ENCODE data around the gene PPM1D.
"Not testable (repeated sequence)": the region's sequence is repeated elsewhere in the genome, so short reads cannot be mapped to it uniquely, and the experiment has no call there.

The PPM1D gene

GRCh38 chr17:60664022-60664421 lies 64.0 kb downstream of the PPM1D start:
- in situ Hi-C loops (cut with MboI; ENCODE audit: low sequenced_read_pairs) = no loop called here

GRCh38 chr17:60665602-60666001 lies 65.6 kb downstream of the PPM1D start:
- in situ Hi-C loops (cut with MboI; ENCODE audit: low sequenced_read_pairs) = no loop called here

- in situ Hi-C loops (cut with MboI; ENCODE audit: low sequenced_read_pairs) = not testable (repeated sequence)
These were observed 68.7 kb downstream of the PPM1D start for GRCh38 chr17:60668741-60669140.

GRCh38 chr17:60671482-60671881 lies 71.5 kb downstream of the PPM1D start:
- in situ Hi-C loops (cut with MboI; ENCODE audit: low sequenced_read_pairs) = no loop called here

- in situ Hi-C loops (cut with MboI; ENCODE audit: low sequenced_read_pairs) = not testable (repeated sequence)
These were observed 74.6 kb downstream of the PPM1D start for GRCh38 chr17:60674637-60675036.

- in situ Hi-C loops (cut with MboI; ENCODE audit: low sequenced_read_pairs) = no loop called here
These were observed 76.0 kb downstream of the PPM1D start for GRCh38 chr17:60675997-60676396.

GRCh38 chr17:60676758-60677307 lies 76.8 kb downstream of the PPM1D start:
- in situ Hi-C loops (cut with MboI; ENCODE audit: low sequenced_read_pairs) = no loop called here

- in situ Hi-C loops (cut with MboI; ENCODE audit: low sequenced_read_pairs) = no loop called here
These were observed 77.5 kb downstream of the PPM1D start, which contains the start of gene BCAS3 for GRCh38 chr17:60677308-60678117. BCAS3 (plus strand) TSS chr17:60677851.

- in situ Hi-C loops (cut with MboI; ENCODE audit: low sequenced_read_pairs) = no loop called here
These were observed 78.1 kb downstream of the PPM1D start for GRCh38 chr17:60678118-60678444.

GRCh38 chr17:60679287-60679686 lies 79.3 kb downstream of the PPM1D start:
- in situ Hi-C loops (cut with MboI; ENCODE audit: low sequenced_read_pairs) = no loop called here

- in situ Hi-C loops (cut with MboI; ENCODE audit: low sequenced_read_pairs) = no loop called here
These were observed 80.8 kb downstream of the PPM1D start for GRCh38 chr17:60680754-60681153.

- in situ Hi-C loops (cut with MboI; ENCODE audit: low sequenced_read_pairs) = no loop called here
These were observed 85.4 kb downstream of the PPM1D start for GRCh38 chr17:60685437-60685836.

- in situ Hi-C loops (cut with MboI; ENCODE audit: low sequenced_read_pairs) = no loop called here
These were observed 96.0 kb downstream of the PPM1D start for GRCh38 chr17:60695960-60696359.

GRCh38 chr17:60699090-60699489 lies 99.1 kb downstream of the PPM1D start:
- in situ Hi-C loops (cut with MboI; ENCODE audit: low sequenced_read_pairs) = no loop called here

GRCh38 chr17:60704170-60704569 lies 104.2 kb downstream of the PPM1D start:
- in situ Hi-C loops (cut with MboI; ENCODE audit: low sequenced_read_pairs) = no loop called here

GRCh38 chr17:60712675-60713074 lies 112.7 kb downstream of the PPM1D start:
- in situ Hi-C loops (cut with MboI; ENCODE audit: low sequenced_read_pairs) = no loop called here

- in situ Hi-C loops (cut with MboI; ENCODE audit: low sequenced_read_pairs) = no loop called here
These were observed 113.6 kb downstream of the PPM1D start for GRCh38 chr17:60713608-60714007.
